GM12874 (cell line): Measurements from ENCODE around the gene MEF2C.
A peak's percentile ranks its signal among the peaks of the same experiment; 100 is the strongest.

Experiments
- CTCF ChIP-seq: IDR thresholded peaks from 2 replicates; pipeline ENCODE4 v1.5.1; 2011; ENCODE audit warnings: low read depth, mild to moderate bottlenecking, control low read depth, low read length, moderate library complexity; ENCODE audit not compliant: insufficient read depth

The MEF2C gene

GRCh38 chr5:88680253-88681132 is 202.5 kb downstream of the MEF2C start:
- TF ChIP-seq CTCF, result peak; percentile 97

- no peak for TF ChIP-seq CTCF
Observed at GRCh38 chr5:88679638-88680037, 203.3 kb downstream of the MEF2C start.

DNA sequence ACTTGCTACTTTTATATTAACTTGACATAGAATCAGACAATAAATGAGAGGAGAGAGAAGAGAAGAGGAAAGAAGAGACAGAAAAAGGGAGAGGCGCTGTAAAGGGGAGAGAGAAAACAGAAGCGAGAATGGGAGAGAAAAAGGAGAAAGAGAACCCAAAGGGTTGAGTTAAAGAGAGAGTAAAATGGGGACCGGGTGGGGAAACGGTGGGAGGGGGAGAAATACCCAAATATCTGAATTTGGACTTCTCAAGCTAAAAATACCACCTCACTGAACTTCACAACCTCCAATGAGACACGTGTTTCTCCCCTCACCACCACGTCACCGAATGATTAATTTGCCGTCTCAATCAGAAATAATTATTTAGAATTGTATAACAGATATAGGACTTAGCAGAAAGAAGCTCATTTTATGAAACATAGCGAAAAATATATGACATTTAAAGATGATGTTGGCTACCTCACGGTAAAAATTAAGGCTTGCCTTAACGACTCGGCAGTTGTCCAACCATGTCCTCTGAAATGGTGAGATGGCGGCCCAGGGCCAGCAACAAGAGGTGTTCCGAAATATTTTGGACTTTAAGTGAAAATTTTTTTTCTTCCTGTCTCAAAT is 204.1 kb downstream of the MEF2C start:
- TF ChIP-seq CTCF, result no peak

DNA sequence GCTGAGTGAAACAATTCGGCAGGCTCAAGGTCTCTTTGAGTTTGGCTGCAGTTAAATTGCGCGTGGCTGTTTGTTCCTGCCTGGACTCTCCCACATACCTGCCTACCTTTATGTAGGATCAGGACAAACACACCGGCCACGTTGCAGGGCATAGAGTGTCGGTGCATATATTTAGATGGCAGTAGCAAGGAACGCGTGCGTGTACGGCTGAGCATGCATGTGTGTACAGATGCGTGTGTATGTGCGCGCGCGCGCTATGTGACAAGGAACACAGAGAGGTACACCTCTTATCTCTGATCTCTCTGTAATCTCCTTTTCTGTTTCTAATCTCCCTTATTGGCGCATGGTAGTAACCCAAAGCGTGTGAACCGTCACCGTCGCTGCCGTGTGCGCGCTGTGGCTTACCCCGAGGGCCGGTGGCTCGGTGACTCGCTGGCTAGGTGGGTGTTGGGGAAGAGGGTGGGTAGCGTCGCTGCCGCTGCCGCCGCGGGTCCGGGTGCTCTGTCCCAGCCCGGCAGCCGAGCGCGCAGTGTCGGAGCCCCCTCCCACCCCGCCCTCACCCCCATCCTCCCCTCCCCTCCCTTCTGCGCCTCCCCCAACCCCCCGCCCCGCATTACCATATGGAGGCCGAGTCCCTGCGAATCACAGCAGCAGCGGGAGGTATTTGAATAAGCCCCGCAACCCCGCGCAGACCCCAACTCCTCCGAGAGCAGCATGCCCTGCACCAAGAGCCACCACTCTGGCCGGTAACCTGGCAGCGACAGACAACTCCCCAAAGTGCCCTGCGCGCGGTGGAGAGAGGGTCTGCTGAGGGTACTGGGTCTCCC is 204.8 kb downstream of the MEF2C start:
- TF ChIP-seq CTCF, result no peak

- no peak for TF ChIP-seq CTCF
Observed at GRCh38 chr5:88677376-88677895, 205.5 kb downstream of the MEF2C start.

- TF ChIP-seq CTCF, result no peak
Observed at GRCh38 chr5:88676637-88677375, 206.2 kb downstream of the MEF2C start.
